Stomach (tissue), 4 donors: ENCODE results near the gene NHS.

Experiments used
- EP300 ChIP-seq: sonication (generic); formaldehyde crosslinking; IDR thresholded peaks from one replicate; pipeline ENCODE4 v1.6.1; 2017; ENCODE audit warnings: antibody characterized with exemption
- POLR2A ChIP-seq, 4 donors: fragments of 450-650 bp; IDR thresholded peaks; one replicate each; pipeline ENCODE4 v1.6.1; 2016; ENCODE audit warnings: antibody characterized with exemption in 4 of 4, control low read depth in 2 of 4, mild to moderate bottlenecking in 1 of 4, moderate library complexity in 1 of 4
- POLR2AphosphoS5 ChIP-seq, 3 donors: sonication (generic); formaldehyde crosslinking; IDR thresholded peaks; one replicate each; pipeline ENCODE4 v1.6.1; 2016; ENCODE audit warnings: antibody characterized with exemption in 3 of 3
- TF ChIP-seq, protein P1 (sequence below), 7 experiments: fragments of 450-650 bp in 4 of 7; fragments of 200-600 bp in 3 of 7; sonication (generic) in 3 of 7; IDR thresholded peaks; one replicate each; pipeline ENCODE4 v1.5.1; 2016 to 2019; ENCODE audit warnings: antibody characterized with exemption in 7 of 7, control low read depth in 2 of 7, mild to moderate bottlenecking in 1 of 7

GRCh38 chrX:17448188-17448587, 73.2 kb downstream of the NHS start:
- TF ChIP-seq, protein P1, sequence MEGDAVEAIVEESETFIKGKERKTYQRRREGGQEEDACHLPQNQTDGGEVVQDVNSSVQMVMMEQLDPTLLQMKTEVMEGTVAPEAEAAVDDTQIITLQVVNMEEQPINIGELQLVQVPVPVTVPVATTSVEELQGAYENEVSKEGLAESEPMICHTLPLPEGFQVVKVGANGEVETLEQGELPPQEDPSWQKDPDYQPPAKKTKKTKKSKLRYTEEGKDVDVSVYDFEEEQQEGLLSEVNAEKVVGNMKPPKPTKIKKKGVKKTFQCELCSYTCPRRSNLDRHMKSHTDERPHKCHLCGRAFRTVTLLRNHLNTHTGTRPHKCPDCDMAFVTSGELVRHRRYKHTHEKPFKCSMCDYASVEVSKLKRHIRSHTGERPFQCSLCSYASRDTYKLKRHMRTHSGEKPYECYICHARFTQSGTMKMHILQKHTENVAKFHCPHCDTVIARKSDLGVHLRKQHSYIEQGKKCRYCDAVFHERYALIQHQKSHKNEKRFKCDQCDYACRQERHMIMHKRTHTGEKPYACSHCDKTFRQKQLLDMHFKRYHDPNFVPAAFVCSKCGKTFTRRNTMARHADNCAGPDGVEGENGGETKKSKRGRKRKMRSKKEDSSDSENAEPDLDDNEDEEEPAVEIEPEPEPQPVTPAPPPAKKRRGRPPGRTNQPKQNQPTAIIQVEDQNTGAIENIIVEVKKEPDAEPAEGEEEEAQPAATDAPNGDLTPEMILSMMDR (IDR thresholded peaks at IDR 0.05), result no peak
- TF ChIP-seq EP300, result no peak
- TF ChIP-seq POLR2A (IDR thresholded peaks at IDR 0.05), result no peak
- TF ChIP-seq POLR2AphosphoS5 (IDR thresholded peaks at IDR 0.05), result no peak
